IMR-90 (cell line): ENCODE measurements around the gene PTGS1. TPM values are rescaled to one million over a fixed set of nuclear protein-coding genes. Genes with fewer than 3 reads are reported as not detected.
"Not testable (repeated sequence)": the region's sequence is repeated elsewhere in the genome, so short reads cannot be mapped to it uniquely, and the experiment has no call there.

Experiments
- ATAC-seq: fragments of 200-7000 bp; cut with Tn5 transposase; 2 replicates; pipeline ENCODE4 v1.9.1; 2020; ENCODE audit warnings: low read depth, mild to moderate bottlenecking, moderate library complexity
- BruUV-seq: library from RNA; stranded (reverse); fragments of 400-500 nt; replicated peaks from 2 replicates; lab custom pipeline; 2021; lab: Mats Ljungman, UMichigan
- CTCF ChIA-PET: fragments of 300-600 bp; formaldehyde crosslinking; extraction: SDS; loops from one replicate; lab custom pipeline; 2021; ENCODE audit warnings: antibody characterized with exemption; lab: Yijun Ruan, JAX
- POLR2A ChIA-PET: fragments of 300-600 bp; sonication (Branson Sonifier 250); formaldehyde crosslinking; loops from one replicate; lab custom pipeline; 2022; ENCODE audit warnings: antibody characterized with exemption; ENCODE audit not compliant: unreplicated experiment; lab: Charles Lee
- DNase-seq: peaks from one replicate; pipeline ENCODE4 v3.0.0; 2013
- H2AFZ ChIP-seq: replicated peaks from 2 replicates; pipeline ENCODE3; 2013; ENCODE audit warnings: low read length, mild to moderate bottlenecking; ENCODE audit not compliant: poor library complexity
- H2AK5ac ChIP-seq: 2 replicates; pipeline ENCODE4 v1.6.1; 2013; ENCODE audit warnings: low read depth, low read length, inconsistent platforms
- H2AK9ac ChIP-seq: replicated peaks from 2 replicates; pipeline ENCODE3; 2013; ENCODE audit warnings: mild to moderate bottlenecking, low read depth, low read length, moderate library complexity; ENCODE audit not compliant: poor library complexity
- H2BK120ac ChIP-seq: 2 replicates; pipeline ENCODE4 v1.6.1; 2013; ENCODE audit warnings: low read depth, low read length, inconsistent platforms
- H2BK15ac ChIP-seq: 3 replicates; pipeline ENCODE4 v1.6.1; 2013; ENCODE audit warnings: low read depth, low read length, inconsistent platforms
- H2BK20ac ChIP-seq: 2 replicates; pipeline ENCODE4 v1.6.1; 2013; ENCODE audit warnings: low read depth, mild to moderate bottlenecking, inconsistent platforms, low read length, moderate library complexity
- H2BK5ac ChIP-seq: 2 replicates; pipeline ENCODE4 v1.6.1; 2013; ENCODE audit warnings: mild to moderate bottlenecking, low read depth, low read length, inconsistent platforms; ENCODE audit not compliant: poor library complexity, severe bottlenecking
- H3K14ac ChIP-seq: replicated peaks from 2 replicates; pipeline ENCODE4 v1.6.1; 2013; ENCODE audit warnings: low read depth, low read length, inconsistent platforms
- H3K18ac ChIP-seq: 2 replicates; pipeline ENCODE4 v1.6.1; 2013; ENCODE audit warnings: low read depth, low read length, control low read depth
- H3K23ac ChIP-seq: 2 replicates; pipeline ENCODE4 v1.6.1; 2013; ENCODE audit warnings: low read depth, low read length, inconsistent platforms
- H3K27ac ChIP-seq: 2 replicates; pipeline ENCODE4 v1.5.1; 2013; ENCODE audit warnings: mild to moderate bottlenecking, control low read depth, low read length; ENCODE audit not compliant: insufficient read depth
- H3K27me3 ChIP-seq: 2 replicates; pipeline ENCODE4 v1.6.1; 2013; ENCODE audit warnings: low read length; ENCODE audit not compliant: control insufficient read depth, insufficient read depth
- H3K36me3 ChIP-seq: 2 replicates; pipeline ENCODE4 v1.6.1; 2013; ENCODE audit warnings: low read length, mixed read lengths; ENCODE audit not compliant: control insufficient read depth, insufficient read depth
- H3K4ac ChIP-seq: 2 replicates; pipeline ENCODE4 v1.6.1; 2013; ENCODE audit warnings: low read depth, low read length, inconsistent platforms
- H3K4me1 ChIP-seq: 2 replicates; pipeline ENCODE4 v1.6.1; 2013; ENCODE audit warnings: low read length, mixed read lengths; ENCODE audit not compliant: control insufficient read depth, insufficient read depth
- H3K4me2 ChIP-seq: 2 replicates; pipeline ENCODE4 v1.6.1; 2013; ENCODE audit warnings: low read depth, mild to moderate bottlenecking, control low read depth, low read length, moderate library complexity
- H3K4me3 ChIP-seq: 2 replicates; pipeline ENCODE4 v1.5.1; 2013; ENCODE audit warnings: low read depth, mild to moderate bottlenecking, control low read depth, low read length, moderate library complexity; ENCODE audit not compliant: insufficient read depth
- H3K56ac ChIP-seq: 2 replicates; pipeline ENCODE4 v1.6.1; 2013; ENCODE audit warnings: low read length, inconsistent platforms; ENCODE audit not compliant: insufficient read depth; ENCODE audit errors: extremely low read depth
- H3K79me1 ChIP-seq, 2 experiments: 2 replicates each; pipeline ENCODE4 v1.6.1; 2013; ENCODE audit warnings: low read length in 2 of 2, inconsistent platforms in 1 of 2, low read depth in 1 of 2
- H3K9ac ChIP-seq: 2 replicates; pipeline ENCODE4 v1.6.1; 2013; ENCODE audit warnings: low read depth, low read length, control low read depth
- H3K9me1 ChIP-seq: 2 replicates; pipeline ENCODE4 v1.6.1; 2013; ENCODE audit warnings: low read length, inconsistent platforms; ENCODE audit not compliant: insufficient read depth
- H3K9me3 ChIP-seq: 2 replicates; pipeline ENCODE4 v1.6.1; 2013; ENCODE audit warnings: low read length; ENCODE audit not compliant: control insufficient read depth, insufficient read depth
- H4K20me1 ChIP-seq: 2 replicates; pipeline ENCODE4 v1.6.1; 2013; ENCODE audit warnings: low read length, inconsistent platforms; ENCODE audit not compliant: insufficient read depth
- H4K5ac ChIP-seq: 2 replicates; pipeline ENCODE4 v1.6.1; 2013; ENCODE audit warnings: mild to moderate bottlenecking, low read depth, low read length, control low read depth
- H4K8ac ChIP-seq, 2 experiments: 2 replicates each; pipeline ENCODE4 v1.6.1; 2013; ENCODE audit warnings: low read depth in 2 of 2, low read length in 2 of 2, control low read depth in 1 of 2, inconsistent platforms in 1 of 2
- H4K91ac ChIP-seq: 2 replicates; pipeline ENCODE4 v1.6.1; 2013; ENCODE audit warnings: low read depth, low read length, inconsistent platforms; ENCODE audit not compliant: insufficient read depth
- CHD1 ChIP-seq: IDR thresholded peaks from 2 replicates; pipeline ENCODE4 v1.6.1; 2012; ENCODE audit warnings: low read depth, low read length, improper control_type of control experiment
- MAZ ChIP-seq: IDR thresholded peaks from 2 replicates; pipeline ENCODE4 v1.6.1; 2012; ENCODE audit warnings: low read depth, mild to moderate bottlenecking, low read length, improper control_type of control experiment, moderate library complexity, borderline replicate concordance
- RAD21 ChIP-seq: IDR thresholded peaks from 2 replicates; pipeline ENCODE4 v1.6.1; 2012; ENCODE audit warnings: low read length, improper control_type of control experiment
- WGBS, 2 experiments: methylation state at CpG; one replicate each; pipeline versions ENCODE4 v1.1.5 to v1.1.7; 2013; ENCODE audit warnings: missing lambda C conversion rate in 2 of 2; ENCODE audit not compliant: insufficient read length in 1 of 2; ENCODE audit errors: extremely low coverage in 2 of 2; 5-methylcytosine and 5-hydroxymethylcytosine counted together
- dilution Hi-C: fragments of 300-500 bp; cut with HindIII; formaldehyde crosslinking; loops from one replicate; pipeline ENCODE4 v1.14.3; 2018; ENCODE audit warnings: low sequenced_read_pairs; ENCODE audit not compliant: unreplicated experiment
- in situ Hi-C: fragments of 300-500 bp; cut with MboI; formaldehyde crosslinking; loops from 3 replicates; pipeline ENCODE4 v1.14.3; 2019; ENCODE audit warnings: low sequenced_read_pairs, inconsistent platforms, mixed read lengths
- intact Hi-C: fragments of 100-400 bp; cut with micrococcal nuclease; formaldehyde crosslinking; loops from 2 replicates; pipeline ENCODE4 v1.10.0; 2022
- polyA plus RNA-seq, 3 experiments: library from polyadenylated mRNA; depleted of rRNA; stranded (reverse); fragments of >200 nt; gene quantifications; 2 replicates each; pipeline ENCODE4 v1.2.3, GENCODE V29; 2012; ENCODE audit warnings: low replicate concordance in 1 of 3
- total RNA-seq: library from RNA; depleted of rRNA; stranded (reverse); fragments of >200 nt; gene quantifications from 2 replicates; pipeline ENCODE4 v1.2.3, GENCODE V29; 2012
- TF ChIP-seq, protein P1 (sequence below): fragments of 150-350 bp; IDR thresholded peaks from 2 replicates; pipeline ENCODE4 v1.6.1; 2016; ENCODE audit warnings: low read depth, mild to moderate bottlenecking, low read length, moderate library complexity, borderline replicate concordance

Gene PTGS1
- total and polyA plus RNA-seq, 2 of the 4 experiments (the other 2 are of a cell fraction): 24.7 to 38.3 TPM

DNA sequence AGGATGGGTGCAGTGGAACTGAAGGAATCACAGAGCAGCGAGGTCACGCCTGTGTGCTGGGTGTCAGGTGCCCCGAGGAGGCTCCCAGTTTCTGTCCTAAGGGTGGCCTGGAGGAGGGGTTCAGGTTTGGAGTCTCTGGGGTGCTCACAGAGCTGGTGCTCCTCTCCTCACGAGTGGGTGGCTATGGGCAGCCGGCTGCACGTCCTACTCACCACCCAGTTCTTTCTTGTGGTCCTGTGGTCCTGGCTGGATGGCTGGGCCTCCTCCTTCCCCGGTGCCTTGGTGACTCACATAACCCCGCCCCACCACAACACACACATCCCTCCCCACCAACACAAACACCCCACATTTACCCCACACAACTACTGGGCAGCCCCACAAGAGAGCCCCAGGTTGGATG, 9.9 kb upstream of the PTGS1 start:
- Histone ChIP-seq H3K14ac (peak overlapping the region; percentile 86), H4K91ac (peak overlapping the region; percentile 97), H2BK120ac (peak overlapping the region; percentile 92), H3K23ac (peak overlapping the region; percentile 6; the same call in 1 of the 2 replicates), H3K4me3 (no peak overlapping the region), H3K4ac (peak overlapping the region; percentile 93), H3K4me1 (peaks cover 28% of the 10 kb centered on the region), H2AK5ac (peak overlapping the region; percentile 91), H2BK20ac (peak overlapping the region; percentile 93), H2AFZ (peak overlapping the region; percentile 68), H2BK5ac (peak overlapping the region; percentile 73), H3K27me3 (no peaks in the 10 kb centered on the region), H3K18ac (peak overlapping the region; percentile 98), H2BK15ac (peak overlapping the region; percentile 97; the same call in 2 of the 3 replicates), H3K9me3 (no peaks in the 10 kb centered on the region), H3K56ac (no peak overlapping the region), H3K79me1 (no peaks in the 10 kb centered on the region), H4K8ac (peak overlapping the region; percentile 70 to 84; a peak in 3 of 4 replicates), H4K20me1 (no peaks in the 10 kb centered on the region), H4K5ac (peak overlapping the region; percentile 95), H3K9me1 (peaks cover 37% of the 10 kb centered on the region), H3K4me2 (no peak overlapping the region), H3K27ac (peak overlapping the region; percentile 38), H3K36me3 (no peaks in the 10 kb centered on the region), H3K9ac (no peak overlapping the region), H2AK9ac (peak overlapping the region; percentile 76)
- 29% methylated on average over 2 of the region's 8 CpGs; no CpG with 5 or more reads in 1 of the 2 experiments for WGBS, 2 experiments
- intact Hi-C loops (no loop called here), dilution Hi-C loops (no loop called here), in situ Hi-C loops (no loop called here)
- BruUV-seq: no TSS peak
- ATAC-seq (peak; percentile 38), DNase-seq (peak; percentile 70)
- TF ChIP-seq MAZ (peak; percentile 54; the same call in 1 of the 2 replicates), RAD21 (no peak), CHD1 (no peak)
- TF ChIP-seq, protein P1, sequence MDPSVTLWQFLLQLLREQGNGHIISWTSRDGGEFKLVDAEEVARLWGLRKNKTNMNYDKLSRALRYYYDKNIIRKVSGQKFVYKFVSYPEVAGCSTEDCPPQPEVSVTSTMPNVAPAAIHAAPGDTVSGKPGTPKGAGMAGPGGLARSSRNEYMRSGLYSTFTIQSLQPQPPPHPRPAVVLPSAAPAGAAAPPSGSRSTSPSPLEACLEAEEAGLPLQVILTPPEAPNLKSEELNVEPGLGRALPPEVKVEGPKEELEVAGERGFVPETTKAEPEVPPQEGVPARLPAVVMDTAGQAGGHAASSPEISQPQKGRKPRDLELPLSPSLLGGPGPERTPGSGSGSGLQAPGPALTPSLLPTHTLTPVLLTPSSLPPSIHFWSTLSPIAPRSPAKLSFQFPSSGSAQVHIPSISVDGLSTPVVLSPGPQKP: no peak
- POLR2A ChIA-PET: no interaction called here
- CTCF ChIA-PET: interaction anchor here (1.5 kb wide), 1 partner anchor 238 kb away, joined by 3 read pairs; no protein-coding TSS in a partner anchor

DNA sequence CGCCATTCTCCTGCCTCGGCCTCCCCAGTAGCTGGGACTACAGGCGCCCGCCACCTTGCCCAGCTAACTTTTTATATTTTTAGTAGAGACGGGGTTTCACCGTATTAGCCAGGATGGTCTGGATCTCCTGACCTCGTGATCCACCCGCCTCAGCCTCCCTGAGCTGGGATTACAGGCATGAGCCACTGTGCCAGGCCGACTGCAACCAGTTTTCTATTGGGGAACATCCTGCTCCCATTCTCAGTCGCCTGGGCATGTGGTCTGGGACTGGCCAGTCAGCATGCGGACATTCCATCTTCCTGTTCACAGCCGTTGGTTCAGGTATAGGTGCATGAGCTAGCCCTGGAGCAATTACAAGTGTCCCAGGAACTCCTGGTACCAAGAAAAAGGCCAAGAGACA, 7.7 kb upstream of the PTGS1 start:
- dilution Hi-C loops, H3K4me3 ChIP-seq, POLR2A ChIA-PET, H3K79me1 ChIP-seq, H4K20me1 ChIP-seq, H3K9ac ChIP-seq, H3K27me3 ChIP-seq, DNase-seq, in situ Hi-C loops, H3K9me3 ChIP-seq, BruUV-seq, H3K36me3 ChIP-seq, H3K4me2 ChIP-seq, ATAC-seq, intact Hi-C loops: not testable (repeated sequence)
- Histone ChIP-seq H3K9me1 (peaks cover 39% of the 10 kb centered on the region), H3K56ac (0 out of 2 replicates have a peak overlapping the region, but pooled peaks have one; percentile 9), H4K5ac (peak overlapping the region; percentile 27), H2AK9ac (peak overlapping the region; percentile 58), H2BK20ac (peak overlapping the region; percentile 94), H2AK5ac (peak overlapping the region; percentile 91), H3K4ac (peak overlapping the region; percentile 93), H3K4me1 (peaks cover 34% of the 10 kb centered on the region), H3K14ac (peak overlapping the region; percentile 81), H3K23ac (peak overlapping the region; percentile 77; the same call in 1 of the 2 replicates), H2BK120ac (peak overlapping the region; percentile 94), H3K18ac (peak overlapping the region; percentile 33), H3K27ac (peak overlapping the region; percentile 84), H2BK5ac (peak overlapping the region; percentile 91), H2AFZ (peak overlapping the region; percentile 45), H2BK15ac (peak overlapping the region; percentile 38; the same call in 2 of the 3 replicates), H4K91ac (peak overlapping the region; percentile 92), H4K8ac (peak overlapping the region; percentile 11 to 86)
- whole genome bisulfite sequencing, 2 experiments: 97% methylated on average over 6 of the region's 12 CpGs; no CpG with 5 or more reads in 1 of the 2 experiments
- CTCF ChIA-PET: interaction anchor here (1.6 kb wide), 1 partner anchor 91 kb away, joined by 4 read pairs; no protein-coding TSS in a partner anchor
